ENCODE data around the gene WFDC1. TPM values are rescaled to one million over a fixed set of nuclear protein-coding genes. Genes with fewer than 3 reads are reported as not detected.

The WFDC1 gene
- total and polyA plus RNA-seq, 4 donors = 1.0 to 5.2 (median 2.9) TPM

GRCh38 chr16:84366208-84366607 lies 71.5 kb downstream of the WFDC1 start:
- H3K4me3 ChIP-seq (ENCODE audit: low read depth in 1 of 3, low read length in 3 of 3) = no peak overlapping the region
- H3K9me3 ChIP-seq (ENCODE audit: control insufficient read depth in 4 of 4, low read length in 3 of 4) = no peaks in the 10 kb centered on the region
- H3K27ac ChIP-seq (ENCODE audit: low read depth in 1 of 2, low read length in 2 of 2) = no peak overlapping the region
- no peak for DNase-seq (ENCODE audit: low spot score)
- 81% methylated on average over 9 of the region's 9 CpGs for WGBS
- H3K27me3 ChIP-seq (ENCODE audit: control insufficient read depth in 4 of 4, insufficient read depth in 4 of 4, low read length in 3 of 4) = peaks cover 2 to 9% (median 3%) of the 10 kb centered on the region in 4 donors
- peaks cover 0 to 6% (median under 1%) of the 10 kb centered on the region in 4 donors for H3K4me1 ChIP-seq (ENCODE audit: control insufficient read depth in 4 of 4, insufficient read depth in 4 of 4, low read length in 3 of 4)
- H3K9ac ChIP-seq (ENCODE audit: low read depth in 1 of 2, low read length in 2 of 2) = no peak overlapping the region
- H3K36me3 ChIP-seq (ENCODE audit: control insufficient read depth in 4 of 4, insufficient read depth in 3 of 4, low read depth in 1 of 4, low read length in 3 of 4) = no peaks in the 10 kb centered on the region
- TF ChIP-seq RXRA (IDR thresholded peaks at IDR 0.05) (no peak), NR2F2 (IDR thresholded peaks at IDR 0.05) (no peak), JUND (IDR thresholded peaks at IDR 0.05) (no peak), REST (IDR thresholded peaks at IDR 0.05) (no peak), ZBTB33 (IDR thresholded peaks at IDR 0.05) (no peak), YY1 (IDR thresholded peaks at IDR 0.05) (no peak), SP1 (IDR thresholded peaks at IDR 0.05) (no peak), HNF4G (IDR thresholded peaks at IDR 0.05) (no peak), ATF3 (IDR thresholded peaks at IDR 0.05) (no peak), FOXA1 (IDR thresholded peaks at IDR 0.05) (no peak)

GRCh38 chr16:84367297-84367680 lies 72.6 kb downstream of the WFDC1 start:
- Histone ChIP-seq H3K4me1 (ENCODE audit: control insufficient read depth in 4 of 4, insufficient read depth in 4 of 4, low read length in 3 of 4) (peaks cover 0 to 6% (median under 1%) of the 10 kb centered on the region in 4 donors), H3K27ac (ENCODE audit: low read depth in 1 of 2, low read length in 2 of 2) (no peak overlapping the region), H3K9me3 (ENCODE audit: control insufficient read depth in 4 of 4, low read length in 3 of 4) (no peaks in the 10 kb centered on the region), H3K4me3 (ENCODE audit: low read depth in 1 of 3, low read length in 3 of 3) (no peak overlapping the region), H3K9ac (ENCODE audit: low read depth in 1 of 2, low read length in 2 of 2) (no peak overlapping the region), H3K36me3 (ENCODE audit: control insufficient read depth in 4 of 4, insufficient read depth in 3 of 4, low read depth in 1 of 4, low read length in 3 of 4) (no peaks in the 10 kb centered on the region), H3K27me3 (ENCODE audit: control insufficient read depth in 4 of 4, insufficient read depth in 4 of 4, low read length in 3 of 4) (peaks cover 2 to 9% (median 3%) of the 10 kb centered on the region in 4 donors)
- no peak for TF ChIP-seq HNF4A (conservative IDR thresholded peaks at IDR 0.05)
- TF ChIP-seq REST (IDR thresholded peaks at IDR 0.05) = no peak
- no peak for TF ChIP-seq CTCF (IDR thresholded peaks at IDR 0.05; ENCODE audit: low read depth, low read length, missing input control)
- TF ChIP-seq YY1 (IDR thresholded peaks at IDR 0.05) = no peak
- TF ChIP-seq RAD21 (IDR thresholded peaks at IDR 0.05) = no peak
- no peak for TF ChIP-seq TAF1 (conservative IDR thresholded peaks at IDR 0.05)
- no peak for TF ChIP-seq HNF4G (IDR thresholded peaks at IDR 0.05)
- no peak for DNase-seq (ENCODE audit: low spot score)
- WGBS = 33% methylated on average over 9 of the region's 9 CpGs

Measured in liver (tissue), 9 donors.